GM06990 (cell line): ENCODE measurements around the gene CAPN7.

Source experiments
- DNase-seq: peaks from one replicate; pipeline ENCODE4 v3.0.0-alpha.2; 2011; ENCODE audit not compliant: insufficient read length; ENCODE audit errors: extremely low read depth
- H3K27me3 ChIP-seq: replicated peaks from 2 replicates; pipeline ENCODE4 v1.6.0; 2011; ENCODE audit warnings: low read length; ENCODE audit not compliant: control insufficient read depth, insufficient read depth
- H3K36me3 ChIP-seq: 2 replicates; pipeline ENCODE4 v1.5.1; 2011; ENCODE audit warnings: low read length; ENCODE audit not compliant: control insufficient read depth, insufficient read depth
- H3K4me3 ChIP-seq: replicated peaks from 2 replicates; pipeline ENCODE4 v1.5.1; 2011; ENCODE audit warnings: low read depth, mild to moderate bottlenecking, control low read depth, low read length
- CTCF ChIP-seq: IDR thresholded peaks from 2 replicates; pipeline ENCODE4 v1.5.1; 2011; ENCODE audit warnings: low read length, control low read depth, mild to moderate bottlenecking, inconsistent platforms; ENCODE audit not compliant: insufficient read depth, poor library complexity, severe bottlenecking

CAPN7 gene

GRCh38 chr3:15241341-15241740 lies 35.3 kb downstream of the CAPN7 start:
- no peak for DNase-seq
- H3K27me3 ChIP-seq = no peaks in the 10 kb centered on the region
- peaks cover 10% of the 10 kb centered on the region for H3K36me3 ChIP-seq
- H3K4me3 ChIP-seq = no peak overlapping the region
- TF ChIP-seq CTCF = peak; percentile 55

DNA sequence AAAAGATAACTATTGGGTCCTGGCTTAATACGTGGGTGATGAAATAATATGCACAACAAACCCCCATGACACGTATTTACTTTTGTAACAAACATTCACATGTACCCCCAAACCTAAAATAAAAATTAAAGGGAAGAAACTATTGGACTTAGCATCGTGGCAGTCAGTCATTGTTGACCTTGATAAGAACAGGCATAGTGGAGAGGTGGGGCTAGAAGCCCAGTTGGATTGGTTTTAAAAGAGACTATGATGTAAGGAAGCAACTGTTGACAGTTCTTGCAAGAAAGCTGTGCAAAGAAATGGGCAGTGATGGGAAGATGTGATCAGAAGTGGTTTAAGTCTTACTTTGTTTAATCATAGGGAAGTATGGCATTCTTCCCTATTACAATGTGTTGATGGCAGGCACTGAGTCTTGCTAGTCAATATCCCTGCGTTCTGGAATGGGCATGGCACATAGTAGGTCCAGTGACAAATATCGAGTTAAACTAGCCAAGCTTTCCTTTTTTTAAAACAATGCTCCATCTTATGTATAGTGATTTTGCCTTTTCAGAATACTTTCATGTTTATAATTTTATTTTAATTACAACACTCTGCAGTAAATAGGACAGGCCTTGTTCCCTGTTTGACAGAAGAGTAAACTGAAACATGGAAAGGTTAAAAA lies 37.9 kb downstream of the CAPN7 start:
- DNase-seq = no peak
- no peak for TF ChIP-seq CTCF
- Histone ChIP-seq H3K36me3 (peaks cover 13% of the 10 kb centered on the region), H3K27me3 (no peaks in the 10 kb centered on the region), H3K4me3 (no peak overlapping the region)

GRCh38 chr3:15246186-15246585 lies 40.1 kb downstream of the CAPN7 start:
- TF ChIP-seq CTCF = no peak
- peaks cover 9% of the 10 kb centered on the region for H3K36me3 ChIP-seq
- no peak for DNase-seq

GRCh38 chr3:15253023-15253697 lies 47.1 kb downstream of the CAPN7 start:
- H3K4me3 ChIP-seq = no peak overlapping the region
- DNase-seq = no peak
- no peaks in the 10 kb centered on the region for H3K27me3 ChIP-seq
- H3K36me3 ChIP-seq = peaks cover 17% of the 10 kb centered on the region
- TF ChIP-seq CTCF = no peak

More at GRCh38 chr3:15246186-15246585, 40.1 kb downstream of the CAPN7 start:
- H3K27me3 ChIP-seq = no peaks in the 10 kb centered on the region
- H3K4me3 ChIP-seq = no peak overlapping the region

GRCh38 chr3:15255215-15255614 lies 49.2 kb downstream of the CAPN7 start:
- no peak overlapping the region for H3K4me3 ChIP-seq
- DNase-seq = no peak
- peaks cover 24% of the 10 kb centered on the region for H3K36me3 ChIP-seq
- H3K27me3 ChIP-seq = no peaks in the 10 kb centered on the region
- TF ChIP-seq CTCF = no peak
